GM21619 (cell line): ENCODE measurements around the gene MYL4.
"Not testable (repeated sequence)": the region's sequence is repeated elsewhere in the genome, so short reads cannot be mapped to it uniquely, and the experiment has no call there.

Experiments used
- ATAC-seq: cut with Tn5 transposase; IDR thresholded peaks from one replicate; pipeline ENCODE4 v1.9.1; 2021; ENCODE audit not compliant: unreplicated experiment

Gene MYL4

DNA sequence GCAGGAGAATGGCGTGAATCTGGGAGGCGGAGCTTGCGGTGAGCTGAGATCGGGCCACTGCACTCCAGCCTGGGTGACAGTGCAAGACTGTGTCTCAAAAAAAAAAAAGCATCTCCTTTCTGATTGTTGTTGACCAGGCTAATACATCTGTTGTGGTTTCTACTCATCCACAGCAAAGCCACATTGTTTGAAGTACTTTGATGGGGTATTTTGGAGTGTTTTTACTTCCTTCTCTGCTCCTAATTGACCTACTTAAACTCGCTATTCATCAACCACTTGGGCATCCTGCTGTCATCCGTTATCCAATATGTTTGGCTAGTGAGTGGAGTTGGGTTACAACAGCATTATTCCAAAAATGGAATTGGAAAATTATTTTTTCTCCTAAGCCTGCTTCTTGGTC, 16.6 kb upstream of the MYL4 start:
- no peak for ATAC-seq

DNA sequence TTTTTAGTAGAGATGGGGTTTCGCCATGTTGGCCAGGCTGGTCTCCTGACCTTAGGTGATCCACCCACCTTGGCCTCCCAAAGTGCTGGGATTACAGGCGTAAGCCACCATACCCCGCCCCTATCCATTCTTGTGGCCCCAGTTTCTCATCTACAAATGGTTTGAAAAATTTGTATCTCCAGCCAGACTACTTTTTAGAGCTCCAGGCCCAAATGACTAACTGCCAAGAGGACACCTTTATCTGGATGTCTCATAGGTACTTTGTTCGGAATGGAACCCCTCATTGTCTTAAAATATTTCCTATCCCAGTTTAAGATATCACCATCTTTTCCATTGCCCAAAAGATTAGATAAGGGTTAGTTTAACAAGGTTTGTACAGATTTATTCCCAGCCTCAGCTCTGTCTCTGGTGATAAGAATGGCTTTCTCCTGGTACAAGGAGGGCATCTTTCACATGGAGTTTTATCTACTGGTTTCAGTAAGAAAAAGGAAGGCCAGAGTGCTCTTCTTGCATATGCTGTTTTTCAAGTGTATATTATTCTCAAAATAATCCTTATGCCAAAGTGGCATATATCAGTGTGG, 15.1 kb upstream of the MYL4 start:
- no peak for ATAC-seq

DNA sequence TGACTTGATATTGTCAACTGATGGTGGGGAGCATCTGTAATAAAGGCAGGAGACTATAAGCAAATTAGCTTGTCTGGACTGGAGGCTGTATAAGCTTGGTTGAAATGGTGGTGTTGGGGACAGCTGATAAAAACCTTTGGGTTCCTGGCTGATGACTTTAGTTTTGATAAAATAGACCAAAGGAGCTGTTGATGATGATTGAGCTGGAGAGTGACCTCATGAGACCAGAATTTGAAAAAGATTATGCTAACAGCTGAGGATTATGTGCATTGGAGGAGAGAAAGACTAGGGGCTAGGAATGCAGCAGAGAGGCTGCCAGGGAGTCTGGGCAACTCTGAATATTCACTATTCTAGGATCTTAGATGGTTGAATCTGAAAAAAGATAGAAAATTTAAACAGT, 11.3 kb upstream of the MYL4 start:
- no peak for ATAC-seq

DNA sequence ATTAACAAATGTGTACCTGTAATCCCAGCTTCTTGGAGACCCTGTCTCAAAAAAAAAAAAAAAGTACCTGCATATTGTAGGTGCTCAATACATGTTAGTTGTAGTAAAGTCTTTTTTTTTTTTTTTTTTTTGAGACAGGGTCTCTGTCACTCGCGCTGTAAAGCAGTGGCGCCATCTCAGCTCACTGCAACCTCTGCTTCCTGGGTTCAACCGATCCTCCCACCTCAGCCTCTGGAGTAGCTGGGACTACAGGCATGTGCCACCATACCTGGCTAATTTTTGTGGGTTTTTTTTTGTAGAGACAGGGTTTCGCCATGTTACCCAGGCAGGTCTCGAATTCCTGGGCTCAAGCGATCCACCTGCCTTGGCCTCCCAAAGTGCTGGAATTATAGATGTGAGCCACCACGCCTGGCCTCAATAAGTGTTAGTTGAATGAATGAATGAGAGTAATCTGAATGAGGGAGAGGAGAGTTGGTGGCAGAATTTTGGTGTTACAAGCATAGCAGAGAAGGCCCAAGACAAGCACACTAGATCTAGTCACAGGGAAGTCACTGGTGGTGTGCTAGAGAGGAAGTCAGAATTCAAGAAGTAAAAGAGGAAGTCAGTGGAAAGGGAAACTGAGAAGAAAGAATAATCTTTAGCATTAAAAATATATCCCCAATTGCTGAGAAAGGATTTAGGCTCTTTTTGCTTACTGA, 9.4 kb upstream of the MYL4 start:
- no peak for ATAC-seq

DNA sequence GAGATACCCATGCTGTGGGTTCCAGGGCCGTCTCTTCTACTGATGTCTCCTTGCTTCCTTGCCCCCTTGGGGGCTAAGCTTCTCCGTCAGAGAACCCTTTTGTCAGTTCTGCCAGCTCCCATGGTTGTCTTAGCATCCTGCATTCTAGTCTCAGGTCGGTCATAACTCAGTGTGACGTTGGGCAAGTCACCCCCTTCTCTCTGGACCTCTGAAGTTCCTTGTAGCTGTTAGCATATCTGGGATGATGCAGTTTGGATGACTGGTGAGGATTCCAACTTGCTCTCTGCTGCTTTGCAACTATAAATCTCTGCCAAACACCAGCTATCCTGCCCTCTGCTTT, 8.9 kb upstream of the MYL4 start:
- ATAC-seq: no peak

DNA sequence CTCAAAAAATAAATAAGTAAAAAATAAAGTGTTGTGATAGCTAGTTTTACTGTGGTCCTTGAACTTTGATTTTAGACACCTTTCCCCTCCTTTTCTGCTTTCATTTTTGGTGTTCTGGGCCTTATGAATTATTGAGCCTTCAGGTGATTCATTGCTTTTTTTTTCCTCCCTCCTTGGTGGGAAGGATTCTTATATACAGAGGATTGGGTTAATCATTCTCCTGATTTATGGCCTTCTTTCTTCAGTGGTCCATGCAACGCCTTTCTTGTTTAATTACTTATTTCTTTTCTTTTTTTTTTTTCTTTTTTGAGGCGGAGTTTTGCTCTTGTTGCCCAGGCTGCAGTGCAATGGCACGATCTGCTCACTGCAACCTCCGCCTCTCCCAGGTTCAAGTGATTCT, 8.0 kb upstream of the MYL4 start:
- no peak for ATAC-seq

DNA sequence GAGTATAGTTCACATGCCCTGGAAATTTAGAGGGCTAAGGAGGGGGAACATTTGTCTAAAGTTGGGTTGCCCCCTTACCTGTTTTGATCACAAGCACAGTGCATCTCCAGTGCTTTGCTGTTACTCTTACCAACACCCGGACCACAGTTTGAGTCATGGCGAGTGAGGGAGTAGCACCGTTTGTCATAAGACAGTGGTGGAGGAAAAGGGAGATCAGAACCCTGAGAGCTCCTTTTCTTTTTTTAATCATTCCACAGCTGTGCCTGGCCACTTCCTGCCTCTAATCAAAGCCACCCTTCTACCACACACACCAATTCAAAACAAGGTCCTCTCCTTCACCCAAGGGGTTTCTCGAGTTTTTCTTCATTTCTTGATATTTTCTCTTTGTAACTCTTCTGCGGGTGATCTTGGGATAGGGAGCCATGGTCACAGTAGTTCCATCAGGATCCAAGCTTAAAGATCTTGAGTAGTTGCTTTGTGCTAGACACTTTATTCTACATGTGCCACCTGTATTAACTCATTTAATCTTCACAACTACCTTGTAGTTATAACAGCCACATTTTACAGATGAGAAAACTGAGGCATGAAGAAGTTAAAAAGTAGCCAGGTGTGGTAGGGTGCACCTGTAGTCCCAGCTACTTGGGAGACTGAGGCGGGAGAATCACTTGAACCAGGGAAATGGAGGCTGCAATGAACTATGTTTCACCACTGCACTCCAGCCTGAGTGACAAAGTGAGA, 5.0 kb upstream of the MYL4 start:
- no peak for ATAC-seq

DNA sequence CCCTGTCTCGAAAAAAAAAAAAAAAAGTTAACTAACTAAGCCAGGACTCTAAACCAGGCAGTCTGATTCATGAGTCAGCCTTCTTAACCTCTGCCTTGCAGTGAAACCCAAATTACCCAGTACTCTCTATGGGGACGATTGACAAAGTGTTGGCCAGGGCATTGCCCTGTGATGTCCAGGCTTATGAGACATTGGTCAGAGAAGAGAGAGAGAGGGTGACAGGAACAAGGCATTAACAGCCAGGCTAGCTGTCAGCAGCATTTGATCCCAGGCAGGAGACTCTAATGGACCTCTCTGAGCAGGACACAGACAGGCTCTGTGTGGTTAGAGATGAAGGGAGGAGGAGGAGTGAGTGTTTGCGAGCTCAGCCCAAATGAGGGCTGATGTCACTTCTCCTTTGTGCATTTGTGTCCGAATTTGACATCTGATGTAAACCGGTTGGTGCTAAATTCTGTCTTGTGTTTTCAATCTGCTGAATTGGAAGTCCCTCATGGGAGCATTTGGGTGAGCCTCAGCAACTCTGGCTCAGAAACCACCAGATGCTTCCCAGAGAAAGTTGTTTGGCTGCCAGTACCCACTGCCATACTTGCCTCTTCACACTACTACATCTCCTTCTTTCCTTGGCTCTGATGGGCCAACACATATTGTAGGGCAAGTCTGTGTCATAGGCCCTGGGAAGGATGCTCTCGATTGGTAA, 4.3 kb upstream of the MYL4 start:
- peak; percentile 41 for ATAC-seq

DNA sequence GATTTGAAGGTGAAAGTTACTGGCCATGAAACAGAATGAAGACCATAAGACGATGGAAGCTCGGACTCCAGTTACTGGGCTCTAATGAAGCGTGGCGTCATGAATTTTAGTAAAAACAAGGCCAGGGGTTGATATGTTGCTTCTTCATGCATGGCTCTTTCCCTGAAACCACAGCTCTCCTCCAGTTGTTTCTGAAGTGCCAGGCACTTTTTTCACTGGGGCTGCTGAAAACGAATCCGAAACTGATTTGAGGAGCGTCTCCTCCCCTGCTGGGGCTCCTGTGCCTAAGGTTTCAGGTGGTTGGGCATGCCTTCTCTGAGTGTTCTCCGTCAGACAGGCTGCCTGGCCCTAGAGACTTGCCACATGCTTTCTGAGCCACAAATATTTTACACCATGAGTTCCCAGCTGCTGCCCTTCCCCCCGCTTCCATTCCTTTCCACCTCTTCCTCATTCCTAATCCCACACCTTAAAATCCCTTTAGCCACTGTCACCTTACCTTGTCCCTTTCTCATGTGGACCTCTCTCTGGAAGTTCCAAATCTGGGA, 3.7 kb upstream of the MYL4 start:
- peak; percentile 53 for ATAC-seq

DNA sequence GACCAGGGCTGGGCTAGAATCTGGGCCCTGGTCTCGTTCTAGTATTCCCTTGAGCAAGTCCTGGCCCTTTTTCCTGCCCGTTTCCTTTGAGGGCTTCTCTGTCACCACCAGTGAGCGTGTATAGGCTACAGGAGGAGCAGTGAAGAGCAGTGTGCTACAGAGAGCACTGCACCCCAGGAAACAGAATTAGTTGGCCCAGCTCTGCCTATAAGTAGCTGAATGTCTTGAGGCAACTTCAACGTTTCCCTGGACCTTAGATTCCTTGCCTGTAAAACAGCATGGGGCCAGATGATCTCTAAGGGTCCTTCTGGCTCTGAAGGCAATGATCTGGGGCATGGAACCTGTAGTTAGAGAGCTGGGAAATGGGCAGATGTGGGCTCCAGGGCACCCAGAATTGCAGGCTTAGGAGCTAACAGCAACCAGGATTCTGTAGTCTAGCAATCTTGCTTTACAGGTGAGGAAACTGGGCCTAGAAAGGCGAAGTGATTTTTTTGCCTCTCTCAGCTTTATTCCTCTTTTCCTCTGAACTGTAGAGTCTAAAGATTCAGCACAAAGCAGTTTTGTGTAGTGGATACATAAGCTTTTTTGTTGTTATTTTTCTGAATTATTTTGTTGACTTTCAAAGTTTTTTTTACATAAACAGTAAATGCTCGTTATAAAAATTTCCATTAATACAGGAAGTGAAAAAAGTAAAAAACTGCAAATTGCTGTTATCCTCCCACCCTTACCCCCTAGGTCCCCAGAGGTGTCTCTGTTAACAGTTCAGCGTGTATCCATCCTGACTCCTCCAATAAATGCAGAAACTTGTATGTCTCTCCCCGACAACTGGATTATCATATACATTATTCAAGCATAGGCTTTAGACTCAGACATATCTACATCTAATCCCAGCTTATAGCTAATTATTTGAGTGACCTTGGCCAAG, 1.7 kb upstream of the MYL4 start:
- no peak for ATAC-seq

DNA sequence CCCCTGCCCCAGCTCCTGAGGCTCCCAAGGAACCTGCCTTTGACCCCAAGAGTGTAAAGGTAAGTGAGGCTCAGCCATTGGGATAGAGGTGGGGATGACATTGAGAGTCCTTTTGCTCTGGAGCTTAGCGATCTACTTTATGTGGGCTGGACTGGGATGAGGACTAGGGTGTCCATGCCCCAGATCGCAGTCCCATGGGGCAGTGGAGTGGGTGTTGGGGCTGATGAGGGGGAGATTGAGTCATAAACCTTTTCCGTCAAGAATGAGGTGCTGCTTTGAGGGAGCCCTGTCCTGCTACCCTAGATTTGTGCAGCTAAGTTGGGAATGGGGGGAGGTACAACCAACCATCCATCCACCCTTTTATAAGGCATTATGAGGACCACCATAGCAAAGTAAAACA, 351 bp downstream of the MYL4 start:
- no peak for ATAC-seq

DNA sequence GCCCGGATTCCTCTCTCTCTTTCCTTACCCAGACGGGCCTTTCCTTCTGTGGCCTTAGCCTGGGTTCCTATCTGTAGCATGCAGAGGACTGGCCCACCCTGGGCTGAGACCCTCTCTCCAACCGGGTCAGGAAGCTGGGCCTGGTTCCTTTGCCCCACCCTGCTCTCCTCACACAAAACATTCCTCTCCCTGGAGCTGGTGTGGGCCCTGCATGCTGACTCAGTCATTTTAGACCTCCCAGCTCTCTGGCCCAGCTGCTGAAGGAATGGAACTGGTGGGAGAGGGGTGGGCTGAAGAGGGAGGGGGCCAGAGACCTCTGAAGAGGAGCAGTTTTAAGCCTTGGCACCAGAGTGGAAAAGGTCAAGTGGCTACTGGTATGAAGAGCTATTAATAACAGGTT, 957 bp downstream of the MYL4 start:
- ATAC-seq: no peak

DNA sequence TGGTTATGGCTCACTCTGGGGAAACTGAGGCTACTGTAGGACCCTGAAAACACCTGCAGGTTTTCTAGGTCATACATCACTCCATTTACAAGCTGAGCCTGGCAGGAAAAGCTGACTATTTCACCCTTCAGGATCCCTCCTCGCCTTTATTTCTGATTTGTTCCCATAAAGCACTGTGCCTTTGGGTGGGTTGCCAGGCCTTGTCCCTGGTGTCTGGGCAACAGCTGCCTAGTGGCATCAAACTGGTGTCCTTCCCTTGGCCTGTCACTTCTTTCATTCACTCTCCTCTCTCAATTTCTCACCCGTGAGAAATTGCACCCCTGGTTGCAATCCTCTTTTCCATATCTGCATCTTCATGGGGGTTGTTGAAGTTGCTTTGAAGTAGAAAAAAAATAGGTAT, 1.6 kb downstream of the MYL4 start:
- ATAC-seq: no peak

DNA sequence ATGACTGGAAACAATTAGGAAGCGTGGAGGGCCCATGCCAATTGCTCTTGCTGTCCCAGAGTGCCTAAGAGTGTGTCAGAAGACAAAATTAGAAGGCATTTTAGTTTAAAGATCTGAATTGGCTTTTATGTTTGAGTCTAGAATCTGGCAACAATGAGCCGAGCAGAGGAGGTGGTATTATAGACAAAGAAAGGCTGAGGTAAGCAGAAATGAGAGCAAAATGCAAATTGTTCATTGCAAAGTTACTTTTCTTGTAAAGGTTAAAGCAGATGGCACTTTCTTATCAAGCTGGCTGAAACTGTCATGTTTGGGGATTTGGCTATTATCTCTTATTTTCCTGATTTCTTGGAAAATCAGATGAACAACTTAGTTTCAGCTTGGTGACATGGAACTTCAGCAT, 3.3 kb downstream of the MYL4 start:
- ATAC-seq: no peak

DNA sequence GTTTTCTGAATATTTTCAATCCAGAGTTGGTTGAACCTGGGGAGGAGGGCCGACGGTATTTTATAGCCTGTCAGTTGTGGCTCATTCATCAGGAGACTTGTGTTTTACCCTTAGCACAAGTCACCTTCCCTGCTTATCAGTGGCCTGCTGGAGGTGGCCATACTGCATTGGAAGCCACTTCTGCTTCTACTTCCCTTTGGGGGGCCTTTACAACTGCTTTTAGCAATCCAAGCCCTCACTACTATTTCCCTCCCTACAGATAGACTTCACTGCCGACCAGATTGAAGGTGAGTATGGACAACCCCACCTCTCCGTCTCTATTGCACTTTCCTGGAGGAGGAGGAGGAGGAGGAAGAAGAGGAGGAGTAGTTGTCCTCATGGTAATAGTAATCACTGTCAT, 4.4 kb downstream of the MYL4 start:
- no peak for ATAC-seq

DNA sequence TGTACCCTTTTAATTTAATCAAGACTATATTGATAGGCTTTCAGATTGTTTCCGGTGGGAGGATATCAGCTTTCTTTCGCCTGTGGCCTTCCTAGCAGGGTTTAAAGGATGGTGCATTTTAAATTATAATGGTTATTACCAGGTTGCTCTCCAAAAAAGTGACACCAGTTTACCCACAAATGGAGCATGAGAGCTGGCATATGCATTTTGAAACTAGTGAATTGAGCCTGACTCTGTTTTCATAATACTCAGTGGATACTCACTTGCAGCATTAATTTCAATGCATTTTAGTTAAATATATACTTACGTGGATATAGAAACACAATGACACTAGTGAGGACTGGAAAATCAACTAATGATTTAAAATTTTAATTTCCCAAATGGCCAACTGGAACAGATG, 5.8 kb downstream of the MYL4 start:
- ATAC-seq: no peak

DNA sequence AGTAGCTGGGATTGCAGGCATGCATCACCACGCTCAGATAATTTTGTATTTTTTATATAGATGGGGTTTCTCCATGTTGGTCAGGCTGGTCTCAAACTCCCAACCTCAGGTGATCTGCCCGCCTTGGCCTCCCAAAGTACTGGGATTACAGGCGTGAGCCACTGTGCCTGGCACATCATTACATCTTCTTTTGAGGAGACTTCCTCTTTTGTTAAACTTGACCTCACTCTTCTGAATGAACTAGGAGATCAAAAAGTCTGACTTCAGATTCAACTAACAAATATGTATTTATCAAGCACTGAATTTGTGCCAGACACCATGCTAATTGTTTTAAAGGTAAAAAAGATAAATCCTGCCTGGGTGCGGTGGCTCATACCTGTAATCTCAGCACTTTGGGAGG, 7.7 kb downstream of the MYL4 start:
- ATAC-seq: not testable (repeated sequence)

DNA sequence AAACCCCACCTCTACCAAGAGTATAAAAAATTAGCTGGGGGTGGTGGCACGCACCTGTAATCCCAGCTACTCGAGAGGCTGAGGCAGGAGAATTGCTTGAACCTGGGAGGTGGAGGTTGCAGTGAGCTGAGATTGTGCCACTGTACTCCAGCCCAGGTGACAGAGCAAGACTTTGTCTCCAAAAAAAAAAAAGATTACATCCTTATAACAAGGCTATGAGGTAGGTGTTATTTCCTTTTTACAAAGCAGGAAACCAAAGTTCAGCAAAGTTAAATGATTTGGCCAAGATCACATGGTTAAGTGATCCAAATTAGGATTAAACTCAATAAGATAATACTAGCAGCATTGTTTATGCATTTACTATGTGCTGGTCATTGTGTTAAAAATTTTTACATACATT, 8.1 kb downstream of the MYL4 start:
- not testable (repeated sequence) for ATAC-seq

DNA sequence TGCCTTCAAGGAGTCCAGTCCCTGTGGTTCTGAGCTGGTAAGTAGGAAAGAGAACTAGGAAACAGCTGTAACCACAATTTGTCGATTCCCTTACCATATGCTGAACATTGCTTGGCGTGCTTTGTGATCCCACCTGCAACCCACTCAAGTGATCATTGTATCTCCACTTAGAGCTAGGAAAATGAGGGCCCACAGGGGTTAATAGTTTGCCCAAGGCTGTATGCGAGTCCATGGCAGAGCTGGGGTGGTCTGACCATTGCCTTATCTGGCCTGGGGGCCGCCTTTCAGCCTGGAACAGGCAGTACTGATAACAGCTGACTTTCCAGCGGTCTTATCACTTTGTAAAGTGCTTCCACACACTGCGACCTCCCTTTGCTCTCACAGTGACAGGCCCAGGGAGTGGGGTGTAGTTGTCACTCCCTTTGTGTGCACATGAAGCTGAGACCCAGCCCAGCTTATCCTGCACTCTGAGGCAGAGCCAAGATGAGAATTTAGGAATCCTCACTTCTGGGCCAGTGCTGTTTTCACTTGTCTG, 9.8 kb downstream of the MYL4 start:
- ATAC-seq: no peak
